H9 (cell line): Measurements from ENCODE around the gene TIRAP. TPM values are rescaled to one million over a fixed set of nuclear protein-coding genes. Genes with fewer than 3 reads are reported as not detected.

Experiments
- DNase-seq: peaks from one replicate; pipeline ENCODE4 v3.0.0-alpha.2; 2017
- H2AFZ ChIP-seq: one replicate; pipeline ENCODE4 v1.6.1; 2013; ENCODE audit warnings: mild to moderate bottlenecking, low read length, control low read depth, moderate library complexity
- H2AK5ac ChIP-seq: 2 replicates; pipeline ENCODE4 v1.6.1; 2013; ENCODE audit warnings: low read length, control low read depth, mixed read lengths; ENCODE audit not compliant: insufficient read length
- H2BK120ac ChIP-seq: one replicate; pipeline ENCODE4 v1.6.1; 2013; ENCODE audit warnings: low read depth, mild to moderate bottlenecking, low read length, control low read depth, inconsistent platforms; ENCODE audit not compliant: poor library complexity, severe bottlenecking
- H2BK12ac ChIP-seq: 2 replicates; pipeline ENCODE4 v1.6.1; 2013; ENCODE audit warnings: low read length, control low read depth, mixed read lengths, low read depth; ENCODE audit not compliant: insufficient read length
- H2BK15ac ChIP-seq: 2 replicates; pipeline ENCODE4 v1.6.1; 2013; ENCODE audit warnings: low read depth, low read length, control low read depth
- H2BK20ac ChIP-seq: one replicate; pipeline ENCODE4 v1.6.1; 2013; ENCODE audit warnings: low read depth, mild to moderate bottlenecking, low read length, control low read depth, inconsistent platforms; ENCODE audit not compliant: poor library complexity, severe bottlenecking
- H2BK5ac ChIP-seq: 2 replicates; pipeline ENCODE4 v1.6.1; 2013; ENCODE audit warnings: low read length, control low read depth, mixed read lengths; ENCODE audit not compliant: insufficient read length
- H3K14ac ChIP-seq: 2 replicates; pipeline ENCODE4 v1.6.1; 2013; ENCODE audit warnings: low read length, control low read depth; ENCODE audit not compliant: insufficient read depth
- H3K18ac ChIP-seq: 2 replicates; pipeline ENCODE4 v1.6.1; 2013; ENCODE audit warnings: low read depth, mild to moderate bottlenecking, mixed read lengths, low read length, control low read depth; ENCODE audit not compliant: insufficient read length
- H3K23ac ChIP-seq: 2 replicates; pipeline ENCODE4 v1.6.1; 2013; ENCODE audit warnings: low read length, control low read depth, mixed read lengths, low read depth; ENCODE audit not compliant: insufficient read length
- H3K23me2 ChIP-seq: 2 replicates; pipeline ENCODE4 v1.6.1; 2013; ENCODE audit warnings: low read depth, mild to moderate bottlenecking, mixed read lengths, low read length, control low read depth; ENCODE audit not compliant: insufficient read length, poor library complexity, severe bottlenecking
- H3K27ac ChIP-seq: 2 replicates; pipeline ENCODE4 v1.5.1; 2013; ENCODE audit warnings: low read length, control low read depth, mixed read lengths, low read depth; ENCODE audit not compliant: insufficient read length
- H3K27me3 ChIP-seq: 2 replicates; pipeline ENCODE4 v1.6.1; 2013; ENCODE audit warnings: low read length, control low read depth, inconsistent platforms; ENCODE audit not compliant: insufficient read depth
- H3K4ac ChIP-seq: 2 replicates; pipeline ENCODE4 v1.6.1; 2013; ENCODE audit warnings: low read depth, mild to moderate bottlenecking, control low read depth, inconsistent platforms, low read length, moderate library complexity
- H3K4me1 ChIP-seq: 2 replicates; pipeline ENCODE4 v1.6.1; 2013; ENCODE audit warnings: low read length, control low read depth, inconsistent platforms; ENCODE audit not compliant: insufficient read depth
- H3K4me2 ChIP-seq: 2 replicates; pipeline ENCODE4 v1.6.1; 2013; ENCODE audit warnings: low read length, control low read depth, mixed read lengths; ENCODE audit not compliant: insufficient read length, insufficient read depth
- H3K56ac ChIP-seq: 2 replicates; pipeline ENCODE4 v1.6.1; 2013; ENCODE audit warnings: low read depth, mild to moderate bottlenecking, mixed read lengths, low read length, control low read depth; ENCODE audit not compliant: insufficient read length
- H3K79me1 ChIP-seq: 2 replicates; pipeline ENCODE4 v1.6.1; 2013; ENCODE audit warnings: low read depth, mild to moderate bottlenecking, moderate library complexity, low read length, control low read depth, inconsistent platforms; ENCODE audit not compliant: insufficient read depth, poor library complexity, severe bottlenecking
- H3K79me2 ChIP-seq: 2 replicates; pipeline ENCODE4 v1.6.1; 2013; ENCODE audit warnings: low read length, control low read depth, inconsistent platforms; ENCODE audit not compliant: insufficient read depth
- H3K9ac ChIP-seq: 2 replicates; pipeline ENCODE4 v1.6.1; 2013; ENCODE audit warnings: low read length, control low read depth, mixed read lengths; ENCODE audit not compliant: insufficient read length; ENCODE audit errors: extremely low read depth
- H3K9me3 ChIP-seq: one replicate; pipeline ENCODE4 v1.6.1; 2013; ENCODE audit warnings: low read depth, low read length, inconsistent platforms; ENCODE audit not compliant: control insufficient read depth
- H3T11ph ChIP-seq: one replicate; pipeline ENCODE4 v1.6.1; 2013; ENCODE audit warnings: mild to moderate bottlenecking, low read length, control low read depth, inconsistent platforms
- H4K20me1 ChIP-seq: one replicate; pipeline ENCODE4 v1.6.1; 2013; ENCODE audit not compliant: control insufficient read depth, insufficient read length, insufficient read depth
- H4K5ac ChIP-seq: 2 replicates; pipeline ENCODE4 v1.6.1; 2013; ENCODE audit warnings: low read depth, mild to moderate bottlenecking, mixed read lengths, low read length, control low read depth; ENCODE audit not compliant: insufficient read length
- H4K8ac ChIP-seq: replicated peaks from 2 replicates; pipeline ENCODE4 v1.6.1; 2013; ENCODE audit warnings: low read length, control low read depth, mixed read lengths, low read depth; ENCODE audit not compliant: insufficient read length
- H4K91ac ChIP-seq: 2 replicates; pipeline ENCODE4 v1.6.1; 2013; ENCODE audit warnings: low read depth, mild to moderate bottlenecking, moderate library complexity, mixed read lengths, low read length, control low read depth; ENCODE audit not compliant: insufficient read length
- H3K27ac Mint-ChIP-seq, 3 experiments: 2 replicates in 2 of 3; 3 replicates in 1 of 3; pipeline ENCODE4 v1.8.0; 2020 to 2021; ENCODE audit warnings: mixed read lengths in 3 of 3, mild to moderate bottlenecking in 1 of 3, moderate library complexity in 1 of 3
- H3K27me3 Mint-ChIP-seq: 2 replicates; pipeline ENCODE4 v1.8.0; 2021; ENCODE audit warnings: low read depth, mild to moderate bottlenecking, moderate library complexity, mixed read lengths
- H3K36me3 Mint-ChIP-seq, 3 experiments: 2 replicates in 2 of 3; 3 replicates in 1 of 3; pipeline ENCODE4 v1.8.0; 2020 to 2021; ENCODE audit warnings: low read depth in 3 of 3, mixed read lengths in 3 of 3; ENCODE audit not compliant: insufficient read depth in 1 of 3
- H3K4me1 Mint-ChIP-seq, 2 experiments: 2 replicates each; pipeline ENCODE4 v1.8.0; 2020; ENCODE audit warnings: mixed read lengths in 2 of 2
- H3K4me3 Mint-ChIP-seq, 2 experiments: 2 replicates in 1 of 2; 3 replicates in 1 of 2; pipeline ENCODE4 v1.8.0; 2020 to 2021; ENCODE audit warnings: mild to moderate bottlenecking in 2 of 2, mixed read lengths in 2 of 2, moderate library complexity in 1 of 2
- H3K9me3 Mint-ChIP-seq, 2 experiments: 2 replicates in 1 of 2; 3 replicates in 1 of 2; pipeline ENCODE4 v1.8.0; 2020; ENCODE audit warnings: mild to moderate bottlenecking in 2 of 2, mixed read lengths in 2 of 2, moderate library complexity in 1 of 2
- CTCF ChIP-seq: fragments of 200-600 bp; sonication (generic); conservative IDR thresholded peaks from 3 replicates; pipeline ENCODE4 v1.8.0; 2021; ENCODE audit warnings: antibody characterized with exemption, mild to moderate bottlenecking
- WGBS: extraction: QIAGEN DNeasy Blood & Tissue Kit; methylation state at CpG from one replicate; pipeline ENCODE4 v1.1.7; 2013; ENCODE audit warnings: missing lambda C conversion rate, low lambda C conversion rate, mixed read lengths; ENCODE audit not compliant: insufficient read length; ENCODE audit errors: extremely low coverage; 5-methylcytosine and 5-hydroxymethylcytosine counted together
- total RNA-seq: library from RNA; stranded (reverse); gene quantifications from 2 replicates; pipeline ENCODE4 v1.2.1, GENCODE V29; 2021

TIRAP gene
- total RNA-seq, 1 experiment from 2014 or later, result 7.0 TPM

- Mint-ChIP-seq H3K4me1 (no peaks in the 10 kb centered on the region), H3K27ac (no peak overlapping the region), H3K27me3 (no peaks in the 10 kb centered on the region; the same call in 1 of the 2 replicates), H3K9me3 (no peaks in the 10 kb centered on the region), H3K36me3 (peaks cover 12 to 35% (median 35%) of the 10 kb centered on the region in 3 experiments; a peak in 6 of 7 replicates), H3K4me3 (no peak overlapping the region)
- H2BK5ac ChIP-seq, result no peak overlapping the region
- H3T11ph ChIP-seq, result no peak overlapping the region
- H3K79me2 ChIP-seq, result no peaks in the 10 kb centered on the region
- no peak overlapping the region for H2AK5ac ChIP-seq
- H2BK120ac ChIP-seq, result no peak overlapping the region
- H4K20me1 ChIP-seq, result peaks cover 2% of the 10 kb centered on the region
- H3K9ac ChIP-seq, result no peak overlapping the region
- H2BK20ac ChIP-seq, result no peak overlapping the region
- H3K4me1 ChIP-seq, result no peaks in the 10 kb centered on the region
- no peak overlapping the region for H2AFZ ChIP-seq
- no peak overlapping the region for H3K27ac ChIP-seq
- no peaks in the 10 kb centered on the region for H3K23me2 ChIP-seq
- H3K27me3 ChIP-seq, result no peaks in the 10 kb centered on the region
- H3K14ac ChIP-seq, result no peak overlapping the region
- no peak overlapping the region for H4K91ac ChIP-seq
- H3K79me1 ChIP-seq, result no peaks in the 10 kb centered on the region
- no CpG with 5 or more reads among the region's 5 CpGs for WGBS
- H2BK12ac ChIP-seq, result no peak overlapping the region
- H3K9me3 ChIP-seq, result no peaks in the 10 kb centered on the region
- H4K5ac ChIP-seq, result no peak overlapping the region
- no peak overlapping the region for H3K18ac ChIP-seq
- no peak overlapping the region for H3K23ac ChIP-seq
- H3K4me2 ChIP-seq, result no peak overlapping the region
- H3K56ac ChIP-seq, result no peak overlapping the region
- no peak overlapping the region for H4K8ac ChIP-seq
- no peak for TF ChIP-seq CTCF
- H3K4ac ChIP-seq, result no peak overlapping the region
- DNase-seq, result no peak
- H2BK15ac ChIP-seq, result no peak overlapping the region
Measured at GRCh38 chr11:126313826-126314225, 30.9 kb downstream of the TIRAP start.
